ENCODE results near the gene RAP1B.
"Not testable (repeated sequence)": the region's sequence is repeated elsewhere in the genome, so short reads cannot be mapped to it uniquely, and the experiment has no call there.

The RAP1B gene

GRCh38 chr12:68638171-68638570, 27.5 kb downstream of the RAP1B start:
- DNase-seq: no peak

GRCh38 chr12:68638721-68639395, 28.2 kb downstream of the RAP1B start:
- no peak for DNase-seq

- no peak for DNase-seq
Measured at GRCh38 chr12:68639396-68639767, 28.7 kb downstream of the RAP1B start.

- DNase-seq: peak; percentile 59 to 60
Measured at GRCh38 chr12:68641138-68641537, 30.4 kb downstream of the RAP1B start.

- DNase-seq: no peak
Measured at GRCh38 chr12:68646484-68646883, 35.8 kb downstream of the RAP1B start.

- DNase-seq: no peak
Measured at GRCh38 chr12:68647507-68647906, 36.8 kb downstream of the RAP1B start.

- DNase-seq: no peak
Measured at GRCh38 chr12:68648179-68648578, 37.5 kb downstream of the RAP1B start.

GRCh38 chr12:68665016-68665569, 54.4 kb downstream of the RAP1B start:
- DNase-seq: no peak

GRCh38 chr12:68667291-68667690, 56.6 kb downstream of the RAP1B start:
- no peak for DNase-seq

GRCh38 chr12:68667896-68668295, 57.2 kb downstream of the RAP1B start:
- no peak for DNase-seq

- DNase-seq: no peak
Measured at GRCh38 chr12:68671179-68671578, 60.5 kb downstream of the RAP1B start.

GRCh38 chr12:68673788-68674187, 63.1 kb downstream of the RAP1B start:
- DNase-seq: no peak

GRCh38 chr12:68674376-68674775, 63.7 kb downstream of the RAP1B start:
- DNase-seq: no peak

GRCh38 chr12:68675101-68675842, 64.6 kb downstream of the RAP1B start:
- peak; percentile 58 to 63 for DNase-seq

- not testable (repeated sequence) for DNase-seq
Measured at GRCh38 chr12:68676854-68677253, 66.2 kb downstream of the RAP1B start.

GRCh38 chr12:68686262-68686594, 75.5 kb downstream of the RAP1B start:
- DNase-seq: no peak

- peak; percentile 97 to 98 for DNase-seq
Measured at GRCh38 chr12:68686595-68687521, 76.2 kb downstream of the RAP1B start, which contains the start of gene NUP107. NUP107 (plus strand) TSS chr12:68686978; CDS start chr12:68687066, 88 bp downstream.

GRCh38 chr12:68695454-68695853, 84.8 kb downstream of the RAP1B start:
- no peak for DNase-seq

- DNase-seq: no peak
Measured at GRCh38 chr12:68699486-68699885, 88.8 kb downstream of the RAP1B start.

Data from activated T-cell treated with anti-CD3 and anti-CD28 coated beads, Interleukin-2, amount 50 U/mL, for 48 hours (primary cell).